HFFc6 (cell line): ENCODE measurements around the gene SPATS1. TPM values are rescaled to one million over a fixed set of nuclear protein-coding genes. Genes with fewer than 3 reads are reported as not detected.

ENCODE experiments used
- DNase-seq: peaks from one replicate; pipeline ENCODE4 v3.0.0-alpha.2; 2018
- H3K27ac Mint-ChIP-seq: 2 replicates; pipeline ENCODE4 v1.8.0; 2020; ENCODE audit warnings: mild to moderate bottlenecking, mixed read lengths
- H3K27me3 Mint-ChIP-seq: 2 replicates; pipeline ENCODE4 v1.8.0; 2021; ENCODE audit warnings: mild to moderate bottlenecking, moderate library complexity, mixed read lengths; ENCODE audit not compliant: insufficient read depth
- H3K36me3 Mint-ChIP-seq: 2 replicates; pipeline ENCODE4 v1.8.0; 2021; ENCODE audit warnings: low read depth, mixed read lengths
- H3K4me1 Mint-ChIP-seq: 2 replicates; pipeline ENCODE4 v1.8.0; 2020; ENCODE audit warnings: low read depth, mixed read lengths
- H3K4me3 Mint-ChIP-seq: 2 replicates; pipeline ENCODE4 v1.8.0; 2020; ENCODE audit warnings: mild to moderate bottlenecking, moderate library complexity, mixed read lengths
- H3K9me3 Mint-ChIP-seq: 2 replicates; pipeline ENCODE4 v1.8.0; 2020; ENCODE audit warnings: mild to moderate bottlenecking, mixed read lengths
- CTCF ChIP-seq: fragments of 200-600 bp; sonication (generic); IDR thresholded peaks from 2 replicates; pipeline ENCODE4 v1.5.0; 2021; ENCODE audit warnings: antibody characterized with exemption, mild to moderate bottlenecking
- total RNA-seq, 6 experiments: library from RNA; stranded (reverse); fragmentation: NEBNext Ultra II Directional; extraction: Animal tissue kit (Norgen Biotek cat#: 25700); gene quantifications; 2 replicates in 1 of 6; 3 replicates in 5 of 6; pipeline ENCODE4 v1.2.3, GENCODE V29; 2021

SPATS1 gene
- total RNA-seq, 6 experiments from 2014 or later = not detected

GRCh38 chr6:44298055-44298803 is 44.2 kb upstream of the SPATS1 start:
- no peak for TF ChIP-seq CTCF
- no peak overlapping the region for H3K4me3 Mint-ChIP-seq
- peaks cover 36% of the 10 kb centered on the region for H3K27me3 Mint-ChIP-seq
- DNase-seq = no peak
- H3K4me1 Mint-ChIP-seq = no peaks in the 10 kb centered on the region
- H3K27ac Mint-ChIP-seq = no peak overlapping the region
- H3K9me3 Mint-ChIP-seq = no peaks in the 10 kb centered on the region
- peaks cover 12% of the 10 kb centered on the region for H3K36me3 Mint-ChIP-seq

GRCh38 chr6:44298864-44299263 is 43.6 kb upstream of the SPATS1 start:
- Mint-ChIP-seq H3K4me3 (no peak overlapping the region), H3K27me3 (peaks cover 31% of the 10 kb centered on the region), H3K9me3 (no peaks in the 10 kb centered on the region), H3K27ac (no peak overlapping the region), H3K36me3 (peaks cover 12% of the 10 kb centered on the region), H3K4me1 (no peaks in the 10 kb centered on the region)
- no peak for DNase-seq
- TF ChIP-seq CTCF = no peak

GRCh38 chr6:44300292-44300823 is 42.1 kb upstream of the SPATS1 start:
- H3K4me1 Mint-ChIP-seq = no peaks in the 10 kb centered on the region
- H3K4me3 Mint-ChIP-seq = no peak overlapping the region
- H3K27me3 Mint-ChIP-seq = peaks cover 28% of the 10 kb centered on the region
- no peak for TF ChIP-seq CTCF
- no peak for DNase-seq
- H3K36me3 Mint-ChIP-seq = peaks cover 12% of the 10 kb centered on the region
- no peaks in the 10 kb centered on the region for H3K9me3 Mint-ChIP-seq
- H3K27ac Mint-ChIP-seq = no peak overlapping the region

GRCh38 chr6:44301106-44301505 is 41.3 kb upstream of the SPATS1 start:
- Mint-ChIP-seq H3K27ac (no peak overlapping the region), H3K9me3 (no peaks in the 10 kb centered on the region), H3K4me1 (no peaks in the 10 kb centered on the region), H3K4me3 (no peak overlapping the region), H3K36me3 (peaks cover 12% of the 10 kb centered on the region), H3K27me3 (peaks cover 24% of the 10 kb centered on the region)
- DNase-seq = no peak
- no peak for TF ChIP-seq CTCF

- Mint-ChIP-seq H3K4me3 (no peak overlapping the region), H3K4me1 (no peaks in the 10 kb centered on the region), H3K27me3 (peaks cover 15% of the 10 kb centered on the region), H3K9me3 (no peaks in the 10 kb centered on the region), H3K27ac (no peak overlapping the region), H3K36me3 (peaks cover 12% of the 10 kb centered on the region)
- DNase-seq = no peak
- no peak for TF ChIP-seq CTCF
Measured at GRCh38 chr6:44301782-44302564, 40.5 kb upstream of the SPATS1 start.
